Fibroblast of pulmonary artery (primary cell): Measurements from ENCODE around the gene CTNNA1.

Source experiments
- DNase-seq: peaks from one replicate; pipeline ENCODE4 v3.0.0-alpha.2; 2010; ENCODE audit warnings: low read depth
- H3K4me3 ChIP-seq: replicated peaks from 2 replicates; pipeline ENCODE4 v1.5.1; 2011; ENCODE audit warnings: low read depth, mild to moderate bottlenecking, control low read depth, low read length, moderate library complexity
- CTCF ChIP-seq: IDR thresholded peaks from 2 replicates; pipeline ENCODE4 v1.5.1; 2011; ENCODE audit warnings: mild to moderate bottlenecking, control low read depth, low read length, inconsistent platforms; ENCODE audit errors: missing control alignments

CTNNA1 gene

GRCh38 chr5:138889994-138890393 is 136.8 kb downstream of the CTNNA1 start:
- DNase-seq = no peak
- no peak for TF ChIP-seq CTCF
- H3K4me3 ChIP-seq = no peak overlapping the region

- TF ChIP-seq CTCF = no peak
- no peak for DNase-seq
- H3K4me3 ChIP-seq = no peak overlapping the region
Observed at GRCh38 chr5:138890644-138891043, 137.4 kb downstream of the CTNNA1 start.

- H3K4me3 ChIP-seq = no peak overlapping the region
- TF ChIP-seq CTCF = no peak
- DNase-seq = no peak
Observed at GRCh38 chr5:138895918-138896317, 142.7 kb downstream of the CTNNA1 start.

- TF ChIP-seq CTCF = no peak
- H3K4me3 ChIP-seq = no peak overlapping the region
- DNase-seq = no peak
Observed at GRCh38 chr5:138898299-138898698, 145.1 kb downstream of the CTNNA1 start.

GRCh38 chr5:138898742-138899141 is 145.5 kb downstream of the CTNNA1 start:
- no peak for TF ChIP-seq CTCF
- H3K4me3 ChIP-seq = no peak overlapping the region
- no peak for DNase-seq

GRCh38 chr5:138900281-138900965 is 147.2 kb downstream of the CTNNA1 start:
- no peak overlapping the region for H3K4me3 ChIP-seq
- no peak for TF ChIP-seq CTCF
- peak; percentile 48 for DNase-seq

GRCh38 chr5:138901716-138902115 is 148.5 kb downstream of the CTNNA1 start:
- no peak overlapping the region for H3K4me3 ChIP-seq
- no peak for TF ChIP-seq CTCF
- no peak for DNase-seq
